Activated CD8-positive, alpha-beta memory T cell treated with anti-CD3 and anti-CD28 coated beads, Interleukin-2, amount 10 ng/mL, durations not matched to agents 7 days and 5 days (primary cell): ENCODE data around the gene PLXNA3. TPM values are rescaled to one million over a fixed set of nuclear protein-coding genes. Genes with fewer than 3 reads are reported as not detected.

Experiments used
- ATAC-seq: fragments of 150-1000 bp; cut with Tn5 transposase; one replicate; pipeline ENCODE4 v1.10.0; 2021; ENCODE audit warnings: moderate library complexity
- CTCF ChIA-PET: fragments of 350-600 bp; sonication (Branson Sonifier 250); formaldehyde crosslinking; loops from one replicate; lab custom pipeline; 2021; ENCODE audit warnings: antibody characterized with exemption; lab: Charles Lee
- DNase-seq: peaks from one replicate; pipeline ENCODE4 v3.0.0-alpha.2; 2020
- H3K27ac Mint-ChIP-seq: one replicate; pipeline ENCODE4 v1.8.0; 2021; ENCODE audit warnings: mild to moderate bottlenecking, mixed read lengths
- H3K27me3 Mint-ChIP-seq: one replicate; pipeline ENCODE4 v1.8.0; 2021; ENCODE audit warnings: mixed read lengths
- H3K36me3 Mint-ChIP-seq: one replicate; pipeline ENCODE4 v1.8.0; 2021; ENCODE audit warnings: mild to moderate bottlenecking, mixed read lengths
- H3K4me1 Mint-ChIP-seq: one replicate; pipeline ENCODE4 v1.8.0; 2021; ENCODE audit warnings: mixed read lengths
- H3K4me3 Mint-ChIP-seq: one replicate; pipeline ENCODE4 v1.8.0; 2021; ENCODE audit warnings: mild to moderate bottlenecking, moderate library complexity, mixed read lengths
- H3K9me3 Mint-ChIP-seq: one replicate; pipeline ENCODE4 v1.8.0; 2022; ENCODE audit warnings: low read depth, mixed read lengths
- total RNA-seq, 2 experiments: library from RNA; stranded (reverse); gene quantifications; one replicate each; pipeline ENCODE4 v1.2.3, GENCODE V29; 2021

The PLXNA3 gene
- total RNA-seq, 2 experiments from 2014 or later = 42.3 to 48.5 TPM

- no peak overlapping the region for H3K27ac Mint-ChIP-seq
- H3K27me3 Mint-ChIP-seq = no peaks in the 10 kb centered on the region
- CTCF ChIA-PET = interaction anchor here (0.6 to 1.2 kb wide), 2 partner anchors 108 to 819 kb away, joined by 3 to 6 read pairs; no protein-coding TSS in a partner anchor
- peaks cover 2% of the 10 kb centered on the region for H3K36me3 Mint-ChIP-seq
- ATAC-seq = no peak
- peak overlapping the region; percentile 9 for H3K4me3 Mint-ChIP-seq
- H3K9me3 Mint-ChIP-seq = no peaks in the 10 kb centered on the region
- H3K4me1 Mint-ChIP-seq = peaks cover 30% of the 10 kb centered on the region
- no peak for DNase-seq
Measured at GRCh38 chrX:154481911-154482601, 24.0 kb downstream of the PLXNA3 start.

- CTCF ChIA-PET = interaction anchor here (0.6 kb wide), 1 partner anchor 820 kb away, joined by 6 read pairs; no protein-coding TSS in a partner anchor
- no peak for DNase-seq
- Mint-ChIP-seq H3K4me3 (no peak overlapping the region), H3K9me3 (no peaks in the 10 kb centered on the region), H3K27ac (no peak overlapping the region), H3K27me3 (no peaks in the 10 kb centered on the region), H3K4me1 (peaks cover 27% of the 10 kb centered on the region), H3K36me3 (peaks cover 2% of the 10 kb centered on the region)
- ATAC-seq = no peak
Measured at GRCh38 chrX:154482786-154483185, 24.7 kb downstream of the PLXNA3 start.

GRCh38 chrX:154483325-154483724 is 25.2 kb downstream of the PLXNA3 start:
- DNase-seq (no peak), ATAC-seq (no peak)
- Mint-ChIP-seq H3K27me3 (no peaks in the 10 kb centered on the region), H3K27ac (no peak overlapping the region), H3K4me1 (peaks cover 28% of the 10 kb centered on the region), H3K4me3 (no peak overlapping the region), H3K9me3 (no peaks in the 10 kb centered on the region), H3K36me3 (peaks cover 2% of the 10 kb centered on the region)
- CTCF ChIA-PET = interaction anchor here (1.3 kb wide), 1 partner anchor 85 kb away, joined by 3 read pairs; the partner anchor contains the start of gene RPL10

- CTCF ChIA-PET = interaction anchor here (1.3 kb wide), 2 partner anchors 43 to 86 kb away, joined by 3 read pairs; partner anchors contain the start of gene RPL10
- no peak for ATAC-seq
- H3K36me3 Mint-ChIP-seq = peaks cover 2% of the 10 kb centered on the region
- no peaks in the 10 kb centered on the region for H3K27me3 Mint-ChIP-seq
- H3K4me1 Mint-ChIP-seq = peaks cover 36% of the 10 kb centered on the region
- H3K9me3 Mint-ChIP-seq = no peaks in the 10 kb centered on the region
- DNase-seq = no peak
- H3K4me3 Mint-ChIP-seq = no peak overlapping the region
- H3K27ac Mint-ChIP-seq = no peak overlapping the region
Measured at GRCh38 chrX:154484255-154485149, 26.4 kb downstream of the PLXNA3 start.

- no peak for DNase-seq
- H3K36me3 Mint-ChIP-seq = peaks cover 2% of the 10 kb centered on the region
- CTCF ChIA-PET = interaction anchor here (1.0 to 1.6 kb wide), 3 partner anchors 42 to 56 kb away, joined by 3 read pairs; no protein-coding TSS in a partner anchor
- no peaks in the 10 kb centered on the region for H3K27me3 Mint-ChIP-seq
- peak overlapping the region; percentile 76 for H3K27ac Mint-ChIP-seq
- no peaks in the 10 kb centered on the region for H3K9me3 Mint-ChIP-seq
- H3K4me3 Mint-ChIP-seq = peak overlapping the region; percentile 61
- no peak for ATAC-seq
- H3K4me1 Mint-ChIP-seq = peaks cover 37% of the 10 kb centered on the region
Measured at GRCh38 chrX:154485150-154486051, 27.3 kb downstream of the PLXNA3 start.

- DNase-seq (peak; percentile 56), ATAC-seq (peak; percentile 4)
- H3K27ac Mint-ChIP-seq = no peak overlapping the region
- no peaks in the 10 kb centered on the region for H3K9me3 Mint-ChIP-seq
- peak overlapping the region; percentile 63 for H3K4me3 Mint-ChIP-seq
- peaks cover 39% of the 10 kb centered on the region for H3K4me1 Mint-ChIP-seq
- H3K36me3 Mint-ChIP-seq = peaks cover 2% of the 10 kb centered on the region
- CTCF ChIA-PET = interaction anchor here (1.0 to 1.6 kb wide), 4 partner anchors 42 to 113 kb away, joined by 3 read pairs; no protein-coding TSS in a partner anchor
- no peaks in the 10 kb centered on the region for H3K27me3 Mint-ChIP-seq
Measured at GRCh38 chrX:154486052-154486395, 27.9 kb downstream of the PLXNA3 start.

GRCh38 chrX:154486396-154487207 is 28.5 kb downstream of the PLXNA3 start, which contains the start of gene UBL4A:
TSS of gene UBL4A (minus strand) at chrX:154486615. CDS start at chrX:154486584, 31 bp downstream.
- Mint-ChIP-seq H3K27ac (peak within 1 kb of the TSS; percentile 76), H3K4me3 (peak within 1 kb of the TSS; percentile 63), H3K27me3 (no peaks in the 10 kb centered on the region), H3K4me1 (peaks cover 41% of the 10 kb centered on the region), H3K9me3 (no peaks in the 10 kb centered on the region), H3K36me3 (peaks cover 2% of the 10 kb centered on the region)
- DNase-seq = peak; percentile 62
- peak; percentile 27 for ATAC-seq
- CTCF ChIA-PET = interaction anchor here (1.0 to 1.6 kb wide), 3 partner anchors 46 to 113 kb away, joined by 3 read pairs; no protein-coding TSS in a partner anchor

GRCh38 chrX:154487518-154488290 is 29.6 kb downstream of the PLXNA3 start:
- Mint-ChIP-seq H3K36me3 (peaks cover 2% of the 10 kb centered on the region), H3K27me3 (no peaks in the 10 kb centered on the region), H3K9me3 (no peaks in the 10 kb centered on the region), H3K27ac (no peak overlapping the region), H3K4me3 (peak overlapping the region; percentile 63), H3K4me1 (peaks cover 38% of the 10 kb centered on the region)
- ATAC-seq (no peak), DNase-seq (no peak)
- CTCF ChIA-PET = interaction anchor here (0.6 to 1.6 kb wide), 2 partner anchors 59 to 508 kb away, joined by 3 read pairs; no protein-coding TSS in a partner anchor

- CTCF ChIA-PET = interaction anchor here (0.6 to 1.3 kb wide), 2 partner anchors 45 to 509 kb away, joined by 3 to 4 read pairs; no protein-coding TSS in a partner anchor
Measured at GRCh38 chrX:154488336-154489075, 30.4 kb downstream of the PLXNA3 start.

GRCh38 chrX:154489182-154489581 is 31.1 kb downstream of the PLXNA3 start:
- peak overlapping the region; percentile 91 for H3K27ac Mint-ChIP-seq
- no peaks in the 10 kb centered on the region for H3K36me3 Mint-ChIP-seq
- no peaks in the 10 kb centered on the region for H3K9me3 Mint-ChIP-seq
- peak overlapping the region; percentile 84 for H3K4me3 Mint-ChIP-seq
- no peaks in the 10 kb centered on the region for H3K27me3 Mint-ChIP-seq
- DNase-seq (no peak), ATAC-seq (no peak)
- CTCF ChIA-PET = interaction anchor here (1.3 to 1.5 kb wide), 4 partner anchors 21 to 44 kb away, joined by 3 to 4 read pairs (median 3); no protein-coding TSS in a partner anchor
- peaks cover 36% of the 10 kb centered on the region for H3K4me1 Mint-ChIP-seq

More at GRCh38 chrX:154488336-154489075, 30.4 kb downstream of the PLXNA3 start:
- H3K4me1 Mint-ChIP-seq = peaks cover 37% of the 10 kb centered on the region
- ATAC-seq (no peak), DNase-seq (no peak)
- no peaks in the 10 kb centered on the region for H3K9me3 Mint-ChIP-seq
- no peak overlapping the region for H3K27ac Mint-ChIP-seq
- H3K27me3 Mint-ChIP-seq = no peaks in the 10 kb centered on the region
- no peak overlapping the region for H3K4me3 Mint-ChIP-seq
- H3K36me3 Mint-ChIP-seq = peaks cover under 1% of the 10 kb centered on the region
